ENCODE data around the gene ACTR3C. TPM values are rescaled to one million over a fixed set of nuclear protein-coding genes. Genes with fewer than 3 reads are reported as not detected.

Gene ACTR3C
- total and polyA plus RNA-seq, 2 of the 13 experiments (the other 11 are each of a cell fraction or from before 2014, with no cell fraction given), result 3.8 to 7.5 TPM

- TF ChIP-seq THAP9 (CRISPR knock-in tag; IDR thresholded peaks at IDR 0.05; ENCODE audit: borderline replicate concordance), result peak; percentile 89
- peak; percentile 87 to 94 for TF ChIP-seq POLR2A (IDR thresholded peaks at IDR 0.05; ENCODE audit: insufficient read depth in 1 of 2, low read depth in 2 of 2, low read length in 2 of 2)
- peak; percentile 92 for TF ChIP-seq ZNF142 (CRISPR knock-in tag; IDR thresholded peaks at IDR 0.05)
- 0 out of 2 replicates have a peak, but pooled peaks have one; percentile 60 for TF ChIP-seq TOPORS (CRISPR knock-in tag; IDR thresholded peaks at IDR 0.05)
- TF ChIP-seq SALL1 (CRISPR knock-in tag; IDR thresholded peaks at IDR 0.05), result peak; percentile 91
- TF ChIP-seq SIX1 (CRISPR knock-in tag; IDR thresholded peaks at IDR 0.05; ENCODE audit: borderline replicate concordance), result no peak
- TF ChIP-seq SAP130 (CRISPR knock-in tag; IDR thresholded peaks at IDR 0.05; ENCODE audit: low read depth), result peak; percentile 87
- TF ChIP-seq PTBP1 (IDR thresholded peaks at IDR 0.05; ENCODE audit: low read depth, low read length, poor library complexity, severe bottlenecking), result no peak
- no peak for TF ChIP-seq DDIT3 (CRISPR knock-in tag; IDR thresholded peaks at IDR 0.05)
- no peak for TF ChIP-seq KDM1A (CRISPR knock-in tag; IDR thresholded peaks at IDR 0.05)
- no peak for TF ChIP-seq PCBP2 (optimal IDR thresholded peaks at IDR 0.05; ENCODE audit: low read depth, low read length, poor library complexity, severe bottlenecking)
- TF ChIP-seq PRDM15 (CRISPR knock-in tag; IDR thresholded peaks at IDR 0.05), result peak; percentile 63; the same call in 1 of the 2 replicates
- TF ChIP-seq ARHGAP35 (CRISPR knock-in tag; IDR thresholded peaks at IDR 0.05; ENCODE audit: borderline replicate concordance), result no peak; the same call in 1 of the 2 replicates
- TF ChIP-seq ZNF121 (CRISPR knock-in tag; IDR thresholded peaks at IDR 0.05), result peak; percentile 61
Measured at GRCh38 chr7:150322833-150323681, at the start of gene ACTR3C, which contains the start of gene LRRC61 (continued).

All from HepG2 (cell line).